Subcutaneous adipose tissue (tissue), 4 donors: ENCODE results near the gene ADPGK. TPM values are rescaled to one million over a fixed set of nuclear protein-coding genes. Genes with fewer than 3 reads are reported as not detected.

Experiments
- CTCF ChIP-seq: fragments of 450-650 bp; IDR thresholded peaks from one replicate; pipeline ENCODE4 v1.5.1; 2016; ENCODE audit warnings: low read depth, mild to moderate bottlenecking, control low read depth, antibody characterized with exemption, moderate library complexity
- total RNA-seq, 4 donors: library from RNA; depleted of rRNA; stranded (reverse); fragments of >200 nt; gene quantifications; one replicate each; pipeline ENCODE4 v1.1.0, GENCODE V29; 2016

ADPGK gene
- total RNA-seq, 4 donors from 2014 or later, result 62.3 to 96.2 (median 69.4) TPM

GRCh38 chr15:72781631-72782030 is 1.9 kb downstream of the ADPGK start:
- TF ChIP-seq CTCF, result no peak

GRCh38 chr15:72778796-72779195 is 4.8 kb downstream of the ADPGK start:
- no peak for TF ChIP-seq CTCF

- no peak for TF ChIP-seq CTCF
Observed at GRCh38 chr15:72774696-72775383, 8.7 kb downstream of the ADPGK start.

GRCh38 chr15:72771329-72771725 is 12.2 kb downstream of the ADPGK start:
- no peak for TF ChIP-seq CTCF

GRCh38 chr15:72770673-72771328 is 12.8 kb downstream of the ADPGK start:
- no peak for TF ChIP-seq CTCF

GRCh38 chr15:72766780-72767179 is 16.8 kb downstream of the ADPGK start:
- TF ChIP-seq CTCF, result no peak

- no peak for TF ChIP-seq CTCF
Observed at GRCh38 chr15:72766025-72766424, 17.5 kb downstream of the ADPGK start.
